Skin of body (tissue), 2 donors: ENCODE results near the gene TMEM129. TPM values are rescaled to one million over a fixed set of nuclear protein-coding genes. Genes with fewer than 3 reads are reported as not detected.
A peak's percentile ranks its signal among the peaks of the same experiment; 100 is the strongest.

Source experiments
- DNase-seq: peaks from one replicate; lab custom pipeline; 2025; lab: John Stamatoyannopoulos, UW
- total RNA-seq: library from RNA; depleted of rRNA; stranded (reverse); fragments of >200 nt; gene quantifications from one replicate; pipeline ENCODE4 v1.2.3, GENCODE V29; 2014

TMEM129 gene
- total RNA-seq, 1 donor from 2014 or later, result 9.2 TPM

- DNase-seq, result no peak
Measured at GRCh38 chr4:1721666-1722550, 785 bp upstream of the TMEM129 start.

GRCh38 chr4:1720163-1720983 is 750 bp downstream of the TMEM129 start:
- no peak for DNase-seq

GRCh38 chr4:1718095-1718850 is 2.9 kb downstream of the TMEM129 start:
- no peak for DNase-seq

- DNase-seq, result no peak
Measured at GRCh38 chr4:1717129-1718094, 3.7 kb downstream of the TMEM129 start.

GRCh38 chr4:1716065-1716945 is 4.8 kb downstream of the TMEM129 start:
- DNase-seq, result no peak

GRCh38 chr4:1715002-1715758 is 5.9 kb downstream of the TMEM129 start:
- DNase-seq, result no peak

GRCh38 chr4:1714303-1715001 is 6.7 kb downstream of the TMEM129 start:
- no peak for DNase-seq

- DNase-seq, result no peak
Measured at GRCh38 chr4:1713003-1713851, 7.9 kb downstream of the TMEM129 start.

- peak; percentile 89 for DNase-seq
Measured at GRCh38 chr4:1712216-1713002, 8.7 kb downstream of the TMEM129 start, which contains the start of gene SLBP. Gene SLBP (minus strand): TSS chr4:1712319. CDS start chr4:1712188, 131 bp downstream.

- DNase-seq, result no peak
Measured at GRCh38 chr4:1711571-1712215, 9.4 kb downstream of the TMEM129 start.

GRCh38 chr4:1711055-1711570 is 10.0 kb downstream of the TMEM129 start:
- DNase-seq, result no peak

- DNase-seq, result no peak
Measured at GRCh38 chr4:1708581-1708980, 12.5 kb downstream of the TMEM129 start.

- no peak for DNase-seq
Measured at GRCh38 chr4:1706358-1706757, 14.8 kb downstream of the TMEM129 start.

- no peak for DNase-seq
Measured at GRCh38 chr4:1705732-1706131, 15.4 kb downstream of the TMEM129 start.

- DNase-seq, result no peak
Measured at GRCh38 chr4:1703867-1704266, 17.3 kb downstream of the TMEM129 start.
